ENCODE measurements around the gene EIF2S1. TPM values are rescaled to one million over a fixed set of nuclear protein-coding genes. Genes with fewer than 3 reads are reported as not detected.

The EIF2S1 gene
- total and polyA plus RNA-seq, 4 experiments from 2014 or later, result 62.0 to 185 (median 101) TPM

- Histone ChIP-seq H3K27me3 (ENCODE audit: insufficient read depth, low read length) (no peaks in the 10 kb centered on the region), H3K36me3 (ENCODE audit: insufficient read depth, low read length) (no peaks in the 10 kb centered on the region), H3K4me3 (ENCODE audit: low read length in 2 of 2) (no peak overlapping the region), H3K27ac (ENCODE audit: low read depth, low read length) (no peak overlapping the region), H3K4me1 (ENCODE audit: insufficient read depth, low read length) (no peaks in the 10 kb centered on the region), H3K9me3 (ENCODE audit: control insufficient read depth in 1 of 2, low read length in 2 of 2) (no peaks in the 10 kb centered on the region)
- CTCF ChIA-PET (ENCODE audit: partially characterized antibody), result interaction anchor here (1.4 to 2.4 kb wide), 2 partner anchors 8 to 136 kb away, joined by 3 to 8 read pairs; no protein-coding TSS in a partner anchor
- no peaks in the 10 kb centered on the region for H3K9me3 Mint-ChIP-seq
- no peaks in the 10 kb centered on the region for H3K4me1 Mint-ChIP-seq
- H3K27me3 Mint-ChIP-seq, result peaks cover 2 to 10% of the 10 kb centered on the region in 2 donors
- POLR2A ChIA-PET (ENCODE audit: partially characterized antibody), result no interaction called here
- no peak overlapping the region for H3K27ac Mint-ChIP-seq
- DNase-seq, result no peak
- intact Hi-C loops (cut with micrococcal nuclease), result no loop called here
- H3K36me3 Mint-ChIP-seq, result no peaks in the 10 kb centered on the region
- H3K4me3 Mint-ChIP-seq, result no peak overlapping the region
Observed at GRCh38 chr14:67435603-67436002, 75.5 kb downstream of the EIF2S1 start.

Other genes with a start within 250 kb of the EIF2S1 start
- not detected for gene GARIN2, start 170.9 kb upstream of the EIF2S1 start, total RNA-seq
- not detected for gene GARIN2, start 170.9 kb upstream of the EIF2S1 start, polyA plus RNA-seq
- gene PALS1, start 118.9 kb upstream of the EIF2S1 start, total RNA-seq, result 10 to 100 TPM; 16.2 to 18.5 TPM
- 1 to 10 TPM; 2.2 to 3.4 TPM for gene PALS1, start 118.9 kb upstream of the EIF2S1 start, polyA plus RNA-seq
- 10 to 100 TPM; 26.8 to 35.0 TPM for gene ATP6V1D, start 524 bp upstream of the EIF2S1 start, total RNA-seq
- 10 to 100 TPM; 45.2 to 57.5 TPM for gene ATP6V1D, start 524 bp upstream of the EIF2S1 start, polyA plus RNA-seq
- gene PLEK2, start 51.8 kb downstream of the EIF2S1 start, total RNA-seq, result 1 to 10 TPM; 1.9 to 4.1 TPM
- gene PLEK2, start 51.8 kb downstream of the EIF2S1 start, polyA plus RNA-seq, result 1 to 10 TPM; 2.3 to 2.7 TPM
- gene TMEM229B, start 128.4 kb downstream of the EIF2S1 start, total RNA-seq, result 10 to 100 TPM; 34.9 to 35.8 TPM
- 10 to 100 TPM; 12.5 to 28.9 TPM for gene TMEM229B, start 128.4 kb downstream of the EIF2S1 start, polyA plus RNA-seq
- gene PLEKHH1, start 173.0 kb downstream of the EIF2S1 start, total RNA-seq, result under 1 TPM; 0.22 to 0.41 TPM
- 1 to 10 TPM in 1 of 2 donors, not detected in 1; 1.1 TPM for gene PLEKHH1, start 173.0 kb downstream of the EIF2S1 start, polyA plus RNA-seq
- 10 to 100 TPM; 28.0 to 35.8 TPM for gene PIGH, start 239.9 kb downstream of the EIF2S1 start, total RNA-seq
- 10 to 100 TPM; 31.5 to 32.3 TPM for gene PIGH, start 239.9 kb downstream of the EIF2S1 start, polyA plus RNA-seq